Stimulated activated memory B cell treated with anti-CD40 and anti-IgM and Interleukin-4, amounts not matched to agents 10 μg/mL and 1 μg/mL and 100 μg/mL, for 72 hours (primary cell): ENCODE data around the gene MT1G.
"Not testable (repeated sequence)": the region's sequence is repeated elsewhere in the genome, so short reads cannot be mapped to it uniquely, and the experiment has no call there.

Source experiments
- ATAC-seq: fragments of 150-1000 bp; cut with Tn5 transposase; 2 replicates; pipeline ENCODE4 v1.10.0; 2021
- H3K27ac Mint-ChIP-seq: one replicate; pipeline ENCODE4 v1.8.0; 2022; ENCODE audit warnings: mild to moderate bottlenecking, mixed read lengths
- H3K27me3 Mint-ChIP-seq: one replicate; pipeline ENCODE4 v1.8.0; 2022; ENCODE audit warnings: mixed read lengths
- H3K36me3 Mint-ChIP-seq: one replicate; pipeline ENCODE4 v1.8.0; 2022; ENCODE audit warnings: mixed read lengths
- H3K4me1 Mint-ChIP-seq: one replicate; pipeline ENCODE4 v1.8.0; 2022; ENCODE audit warnings: mixed read lengths
- H3K4me3 Mint-ChIP-seq: one replicate; pipeline ENCODE4 v1.8.0; 2022; ENCODE audit warnings: mild to moderate bottlenecking, moderate library complexity, mixed read lengths
- H3K9me3 Mint-ChIP-seq: one replicate; pipeline ENCODE4 v1.8.0; 2022; ENCODE audit warnings: mixed read lengths

Gene MT1G

DNA sequence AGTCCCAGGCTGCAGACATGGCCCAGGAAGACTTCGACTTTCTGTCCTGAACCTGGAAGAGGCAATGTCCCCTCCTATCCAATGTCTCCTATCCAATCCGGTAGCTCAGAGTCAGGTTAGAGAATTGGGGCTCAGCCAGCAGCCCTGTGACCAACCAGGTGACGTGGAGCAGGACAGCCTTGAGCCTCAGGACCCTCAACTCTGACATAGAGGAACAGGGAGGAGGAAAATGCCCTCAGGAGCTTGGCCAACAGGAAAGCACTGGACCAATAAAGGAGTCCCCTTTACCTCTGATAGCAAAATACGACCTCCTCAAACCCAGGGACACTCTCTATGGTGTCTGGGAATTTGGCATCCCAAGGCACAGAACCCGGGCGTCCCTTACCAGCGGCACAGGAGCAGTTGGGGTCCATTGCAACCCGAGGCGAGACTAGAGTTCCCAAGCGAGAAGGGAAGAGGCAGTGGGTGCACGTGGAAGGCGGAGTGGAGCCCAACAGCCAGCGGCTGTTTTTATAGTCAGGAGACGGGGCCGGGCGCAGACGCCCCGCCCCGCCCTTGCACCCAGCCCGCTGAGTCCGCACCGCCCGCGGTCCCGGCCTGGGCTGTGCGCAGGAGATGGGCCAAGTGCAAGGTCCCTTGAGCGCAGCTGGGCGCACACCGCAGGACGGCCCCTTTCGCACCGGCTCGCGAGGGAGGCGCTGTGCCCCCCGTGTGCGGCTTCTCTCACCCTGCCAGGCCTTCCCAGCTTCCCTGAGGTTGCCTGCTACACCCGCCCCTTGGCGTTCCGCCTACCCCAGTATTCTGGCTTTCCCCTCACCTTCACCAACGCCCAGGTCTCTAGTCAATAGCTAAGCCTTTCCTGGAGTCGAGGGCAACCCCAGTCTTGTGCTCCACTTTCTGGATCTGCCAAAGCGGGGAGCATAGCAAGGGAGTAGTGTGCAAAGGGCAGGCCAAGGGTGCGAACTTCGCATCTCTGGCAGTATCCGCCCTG, at the start of gene MT1G:
Gene MT1G (minus strand): TSS at position 485 of the 991 bp plus-strand sequence. CDS start 72 bp downstream, at position 413.
- ATAC-seq: peak; percentile 34
- no peak within 1 kb of the TSS for H3K4me3 Mint-ChIP-seq
- no peak within 1 kb of the TSS for H3K27ac Mint-ChIP-seq
- H3K4me1 Mint-ChIP-seq: peaks cover 32% of the 10 kb centered on the region
- H3K27me3 Mint-ChIP-seq: peaks cover 96% of the 10 kb centered on the region
- no peaks in the 10 kb centered on the region for H3K9me3 Mint-ChIP-seq
- no peaks in the 10 kb centered on the region for H3K36me3 Mint-ChIP-seq

DNA sequence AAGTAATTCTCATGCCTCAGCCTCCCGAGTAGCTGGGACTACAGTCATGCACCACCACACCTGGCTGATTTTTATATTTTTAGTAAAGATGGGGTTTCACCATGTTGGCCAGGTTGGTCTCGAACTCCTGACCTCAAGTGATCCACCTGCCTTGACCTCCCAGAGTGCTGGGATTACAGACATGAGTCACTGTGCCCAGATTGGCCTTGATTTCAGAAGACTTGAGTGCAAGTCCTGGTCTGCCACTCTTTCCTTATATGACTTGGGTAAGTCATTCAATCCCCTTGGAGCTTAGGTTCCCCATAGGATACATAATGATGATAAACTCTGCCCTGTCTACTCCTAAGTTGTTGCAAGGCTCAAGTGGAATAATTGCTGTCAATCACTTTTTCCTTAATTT, 49.7 kb upstream of the MT1G start:
- H3K27me3 Mint-ChIP-seq, H3K9me3 Mint-ChIP-seq, ATAC-seq: not testable (repeated sequence)

GRCh38 chr16:56716761-56717160, 48.9 kb upstream of the MT1G start:
- no peak for ATAC-seq
- no peaks in the 10 kb centered on the region for H3K9me3 Mint-ChIP-seq
- H3K36me3 Mint-ChIP-seq: no peaks in the 10 kb centered on the region
- H3K27me3 Mint-ChIP-seq: no peaks in the 10 kb centered on the region
- H3K4me3 Mint-ChIP-seq: no peak overlapping the region
- no peak overlapping the region for H3K27ac Mint-ChIP-seq
- no peaks in the 10 kb centered on the region for H3K4me1 Mint-ChIP-seq

More for the DNA sequence above, 49.7 kb upstream of the MT1G start:
- H3K27ac Mint-ChIP-seq, H3K4me3 Mint-ChIP-seq, H3K4me1 Mint-ChIP-seq, H3K36me3 Mint-ChIP-seq: not testable (repeated sequence)

DNA sequence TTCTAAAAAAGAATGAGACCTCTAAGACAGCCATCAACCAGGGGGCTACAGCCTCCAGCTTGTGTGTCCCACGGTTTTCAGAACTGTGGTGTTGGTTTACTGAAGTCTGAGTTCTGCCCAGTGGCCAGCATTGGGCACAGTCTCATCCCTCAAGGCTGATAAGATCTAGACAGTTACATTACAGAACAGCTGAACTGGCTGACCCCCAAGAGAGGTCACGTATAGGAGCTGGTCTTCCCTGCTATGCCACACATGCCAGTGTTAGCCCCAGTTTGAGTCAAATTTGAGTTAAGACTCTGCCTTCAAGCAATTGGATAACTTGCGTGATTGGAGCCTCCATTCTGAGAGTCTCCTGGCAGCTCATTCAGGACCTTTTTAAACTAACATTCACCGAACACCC, 47.3 kb upstream of the MT1G start:
- Mint-ChIP-seq H3K4me3 (no peak overlapping the region), H3K27ac (no peak overlapping the region), H3K27me3 (no peaks in the 10 kb centered on the region), H3K9me3 (no peaks in the 10 kb centered on the region), H3K4me1 (no peaks in the 10 kb centered on the region), H3K36me3 (no peaks in the 10 kb centered on the region)
- ATAC-seq: no peak

GRCh38 chr16:56713794-56714193, 45.9 kb upstream of the MT1G start:
- Mint-ChIP-seq H3K4me3 (no peak overlapping the region), H3K4me1 (no peaks in the 10 kb centered on the region), H3K36me3 (no peaks in the 10 kb centered on the region), H3K27ac (no peak overlapping the region), H3K9me3 (no peaks in the 10 kb centered on the region), H3K27me3 (no peaks in the 10 kb centered on the region)
- ATAC-seq: no peak

- no peak overlapping the region for H3K27ac Mint-ChIP-seq
- no peak for ATAC-seq
- H3K27me3 Mint-ChIP-seq: no peaks in the 10 kb centered on the region
- no peaks in the 10 kb centered on the region for H3K36me3 Mint-ChIP-seq
- H3K4me1 Mint-ChIP-seq: no peaks in the 10 kb centered on the region
- no peak overlapping the region for H3K4me3 Mint-ChIP-seq
- no peaks in the 10 kb centered on the region for H3K9me3 Mint-ChIP-seq
Observed at GRCh38 chr16:56711862-56712261, 44.0 kb upstream of the MT1G start.

DNA sequence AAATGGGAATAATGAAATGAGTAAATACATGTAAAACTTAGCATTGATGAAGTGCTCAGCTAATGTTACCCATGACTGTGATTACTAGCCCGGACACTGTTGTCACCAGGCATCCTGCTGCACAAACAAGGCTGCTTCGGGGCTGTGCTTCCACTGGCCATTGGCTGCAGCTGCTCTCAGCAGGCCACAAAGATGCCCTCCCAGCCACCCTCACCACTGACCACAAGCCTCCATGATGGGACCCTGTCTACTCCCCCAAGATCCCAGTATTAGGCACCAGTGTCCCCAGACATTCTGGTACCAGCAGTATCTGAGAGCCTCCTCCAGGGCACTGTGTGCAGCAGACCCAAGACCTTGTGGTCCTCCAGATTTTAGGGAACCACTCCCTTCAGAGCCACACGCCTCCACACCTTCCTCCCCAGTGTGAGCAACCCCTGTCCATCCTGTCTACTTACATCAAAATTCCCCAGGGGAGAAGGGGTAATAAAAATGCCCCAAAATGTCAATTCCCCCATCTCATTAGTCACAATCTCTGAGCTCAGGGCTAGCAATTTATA, 42.4 kb upstream of the MT1G start:
- Mint-ChIP-seq H3K4me3 (no peak overlapping the region), H3K27ac (no peak overlapping the region)

DNA sequence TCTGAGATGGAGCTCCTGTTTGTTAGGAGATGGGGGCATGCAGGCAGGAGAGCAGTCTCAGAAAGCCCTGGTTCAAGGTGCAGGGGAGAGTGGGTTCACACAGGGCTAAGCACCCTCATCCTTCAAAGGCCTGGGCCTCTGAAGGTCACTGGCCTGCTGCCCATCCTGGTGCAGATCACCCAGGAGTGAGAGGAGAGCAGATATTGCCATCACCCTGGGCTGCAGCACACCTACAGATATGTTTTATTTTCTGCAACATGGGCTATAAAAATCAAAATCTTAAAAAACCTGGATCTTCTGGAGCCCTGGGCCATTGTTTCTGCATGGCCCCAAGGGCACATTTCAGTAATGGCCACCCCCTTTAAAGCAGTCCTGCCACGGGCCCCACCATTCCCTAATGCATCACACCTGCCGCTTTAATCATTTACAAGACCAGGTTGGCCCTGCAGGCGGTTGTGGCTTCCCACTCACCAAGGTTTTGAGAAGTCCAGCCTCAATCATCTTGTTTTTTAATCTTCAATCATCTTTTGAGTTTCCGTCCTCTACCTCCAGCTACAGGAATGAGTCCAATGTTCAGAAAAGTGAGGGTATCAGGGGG, 41.7 kb upstream of the MT1G start:
- no peak for ATAC-seq
- H3K9me3 Mint-ChIP-seq: no peaks in the 10 kb centered on the region

More for the DNA sequence above, 42.4 kb upstream of the MT1G start:
- Mint-ChIP-seq H3K4me1 (no peaks in the 10 kb centered on the region), H3K27me3 (no peaks in the 10 kb centered on the region), H3K36me3 (no peaks in the 10 kb centered on the region), H3K9me3 (no peaks in the 10 kb centered on the region)
- ATAC-seq: no peak

GRCh38 chr16:56708525-56709442, 40.9 kb upstream of the MT1G start:
- Mint-ChIP-seq H3K36me3 (no peaks in the 10 kb centered on the region), H3K4me1 (no peaks in the 10 kb centered on the region)
- ATAC-seq: no peak

More for the DNA sequence above, 41.7 kb upstream of the MT1G start:
- Mint-ChIP-seq H3K4me3 (no peak overlapping the region), H3K36me3 (no peaks in the 10 kb centered on the region), H3K4me1 (no peaks in the 10 kb centered on the region), H3K27me3 (no peaks in the 10 kb centered on the region), H3K27ac (no peak overlapping the region)

DNA sequence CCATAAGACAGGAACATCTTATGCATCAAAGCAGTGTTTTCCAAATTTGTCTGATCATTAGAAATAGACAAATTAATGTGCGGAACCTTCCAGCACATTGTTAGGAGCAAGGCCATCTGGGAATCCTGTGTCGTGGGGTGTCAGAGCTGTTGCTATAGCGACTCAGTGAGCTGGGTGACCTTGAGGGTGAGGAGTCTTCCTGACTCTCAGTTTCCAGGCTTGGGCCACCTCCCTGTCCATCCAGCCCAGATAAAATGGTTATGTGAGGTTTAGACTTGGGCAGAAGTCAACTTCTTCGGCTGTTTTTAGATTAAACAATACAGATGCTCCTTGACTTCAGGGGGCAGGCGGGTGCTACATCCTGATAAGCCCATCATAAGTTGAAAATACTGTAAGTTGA, 35.0 kb upstream of the MT1G start:
- ATAC-seq: no peak
- Mint-ChIP-seq H3K27me3 (no peaks in the 10 kb centered on the region), H3K4me1 (no peaks in the 10 kb centered on the region), H3K9me3 (no peaks in the 10 kb centered on the region), H3K4me3 (no peak overlapping the region), H3K36me3 (no peaks in the 10 kb centered on the region), H3K27ac (no peak overlapping the region)

More at GRCh38 chr16:56708525-56709442, 40.9 kb upstream of the MT1G start:
- H3K4me3 Mint-ChIP-seq: no peak overlapping the region
- H3K27me3 Mint-ChIP-seq: no peaks in the 10 kb centered on the region
- no peaks in the 10 kb centered on the region for H3K9me3 Mint-ChIP-seq
- H3K27ac Mint-ChIP-seq: no peak overlapping the region

GRCh38 chr16:56701534-56701933, 33.7 kb upstream of the MT1G start:
- H3K4me1 Mint-ChIP-seq: no peaks in the 10 kb centered on the region
- H3K27me3 Mint-ChIP-seq: peaks cover 8% of the 10 kb centered on the region

GRCh38 chr16:56700631-56701030, 32.8 kb upstream of the MT1G start:
- H3K36me3 Mint-ChIP-seq: peaks cover 4% of the 10 kb centered on the region
- peaks cover 8% of the 10 kb centered on the region for H3K27me3 Mint-ChIP-seq
- no peak for ATAC-seq
- H3K27ac Mint-ChIP-seq: no peak overlapping the region
- H3K4me3 Mint-ChIP-seq: no peak overlapping the region
- H3K4me1 Mint-ChIP-seq: no peaks in the 10 kb centered on the region
- peaks cover 4% of the 10 kb centered on the region for H3K9me3 Mint-ChIP-seq

More at GRCh38 chr16:56701534-56701933, 33.7 kb upstream of the MT1G start:
- ATAC-seq: no peak
- peaks cover 4% of the 10 kb centered on the region for H3K9me3 Mint-ChIP-seq
- no peak overlapping the region for H3K4me3 Mint-ChIP-seq
- peaks cover 4% of the 10 kb centered on the region for H3K36me3 Mint-ChIP-seq
- H3K27ac Mint-ChIP-seq: peak overlapping the region; percentile 12

DNA sequence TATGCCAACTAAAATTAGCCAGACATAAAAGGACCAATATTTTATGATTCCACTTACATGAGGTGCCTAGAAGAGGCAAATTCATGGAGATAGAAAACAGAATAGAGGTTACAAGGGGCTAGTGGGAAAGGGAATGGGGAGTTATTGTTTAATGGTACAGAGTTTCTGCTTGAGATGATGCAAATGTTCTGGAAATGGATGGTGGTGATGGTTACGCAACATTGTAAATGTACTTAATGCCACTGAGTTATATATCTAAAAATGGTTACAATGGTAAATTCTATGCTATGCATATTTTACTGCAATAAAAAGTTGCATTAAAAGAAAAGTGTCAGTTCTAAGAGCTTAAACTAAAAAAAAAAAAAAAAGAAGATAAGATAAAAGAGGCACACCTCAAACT, 32.3 kb upstream of the MT1G start:
- ATAC-seq: no peak
- no peaks in the 10 kb centered on the region for H3K4me1 Mint-ChIP-seq

DNA sequence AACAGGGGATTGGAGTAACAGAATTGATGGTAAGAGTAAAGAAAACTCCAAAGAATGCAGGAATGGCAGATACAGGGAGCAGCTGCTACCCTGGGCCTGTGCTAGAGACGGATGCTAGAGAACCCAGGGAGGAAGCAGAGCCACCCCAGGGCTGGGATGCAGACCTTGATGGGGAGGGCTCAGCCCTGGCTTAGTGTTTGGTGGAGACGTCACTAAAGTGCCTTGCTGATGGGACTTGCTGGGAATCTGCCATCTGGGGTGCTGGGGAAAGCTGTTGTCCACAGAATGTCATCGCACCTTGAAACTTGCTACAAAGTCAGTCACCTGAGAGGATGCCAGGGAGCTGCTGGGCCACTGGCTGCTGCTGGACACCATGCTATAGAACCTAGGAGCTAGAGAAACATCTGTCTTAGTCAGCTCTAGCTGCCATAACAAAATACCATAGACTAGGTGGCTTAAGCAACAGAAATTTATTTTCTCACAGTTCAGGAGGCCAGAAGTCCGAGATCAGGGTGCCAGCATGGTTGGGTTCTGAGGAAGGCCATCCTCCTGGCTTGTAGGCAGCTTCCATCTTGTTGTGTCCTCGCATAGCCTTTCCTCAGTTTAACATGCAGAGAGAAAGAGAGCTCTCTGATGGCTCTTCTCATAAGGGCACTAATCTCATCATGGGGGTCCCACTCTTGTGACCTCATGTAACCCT, 29.7 kb upstream of the MT1G start:
- Mint-ChIP-seq H3K27ac (no peak overlapping the region), H3K9me3 (peaks cover 4% of the 10 kb centered on the region), H3K4me3 (no peak overlapping the region), H3K27me3 (peaks cover 8% of the 10 kb centered on the region), H3K4me1 (no peaks in the 10 kb centered on the region), H3K36me3 (peaks cover 4% of the 10 kb centered on the region)
- ATAC-seq: no peak

More for the DNA sequence above, 32.3 kb upstream of the MT1G start:
- Mint-ChIP-seq H3K27me3 (peaks cover 8% of the 10 kb centered on the region), H3K4me3 (no peak overlapping the region), H3K27ac (no peak overlapping the region), H3K36me3 (peaks cover 4% of the 10 kb centered on the region), H3K9me3 (peaks cover 4% of the 10 kb centered on the region)
